Activated naive CD8-positive, alpha-beta T cell treated with anti-CD3 and anti-CD28 coated beads, Interleukin-2, amount 10 ng/mL, durations not matched to agents 7 days and 5 days (primary cell): Measurements from ENCODE around the gene DIS3L. TPM values are rescaled to one million over a fixed set of nuclear protein-coding genes. Genes with fewer than 3 reads are reported as not detected.
"Not testable (repeated sequence)": the region's sequence is repeated elsewhere in the genome, so short reads cannot be mapped to it uniquely, and the experiment has no call there.

Experiments used
- ATAC-seq: fragments of 150-1000 bp; cut with Tn5 transposase; one replicate; pipeline ENCODE4 v1.10.0; 2021; ENCODE audit warnings: low read depth, moderate library complexity
- POLR2A ChIA-PET: fragments of 350-600 bp; sonication (Branson Sonifier 250); formaldehyde crosslinking; loops from one replicate; lab custom pipeline; 2021; ENCODE audit warnings: antibody characterized with exemption; lab: Charles Lee
- DNase-seq: peaks from one replicate; pipeline ENCODE4 v3.0.0; 2021
- H3K27ac Mint-ChIP-seq: one replicate; pipeline ENCODE4 v1.8.0; 2022; ENCODE audit warnings: mild to moderate bottlenecking, mixed read lengths
- H3K27me3 Mint-ChIP-seq: one replicate; pipeline ENCODE4 v1.8.0; 2022; ENCODE audit warnings: mild to moderate bottlenecking, moderate library complexity, mixed read lengths
- H3K36me3 Mint-ChIP-seq: one replicate; pipeline ENCODE4 v1.8.0; 2021; ENCODE audit warnings: mild to moderate bottlenecking, mixed read lengths
- H3K4me1 Mint-ChIP-seq: one replicate; pipeline ENCODE4 v1.8.0; 2021; ENCODE audit warnings: mixed read lengths
- H3K4me3 Mint-ChIP-seq: one replicate; pipeline ENCODE4 v1.8.0; 2022; ENCODE audit warnings: mild to moderate bottlenecking, moderate library complexity, mixed read lengths
- H3K9me3 Mint-ChIP-seq: one replicate; pipeline ENCODE4 v1.8.0; 2021; ENCODE audit warnings: mixed read lengths
- total RNA-seq, 2 experiments: library from RNA; stranded (reverse); gene quantifications; one replicate each; pipeline ENCODE4 v1.2.3, GENCODE V29; 2021

Gene DIS3L
- 10 to 100 TPM; 27.2 to 27.8 TPM for total RNA-seq

DNA sequence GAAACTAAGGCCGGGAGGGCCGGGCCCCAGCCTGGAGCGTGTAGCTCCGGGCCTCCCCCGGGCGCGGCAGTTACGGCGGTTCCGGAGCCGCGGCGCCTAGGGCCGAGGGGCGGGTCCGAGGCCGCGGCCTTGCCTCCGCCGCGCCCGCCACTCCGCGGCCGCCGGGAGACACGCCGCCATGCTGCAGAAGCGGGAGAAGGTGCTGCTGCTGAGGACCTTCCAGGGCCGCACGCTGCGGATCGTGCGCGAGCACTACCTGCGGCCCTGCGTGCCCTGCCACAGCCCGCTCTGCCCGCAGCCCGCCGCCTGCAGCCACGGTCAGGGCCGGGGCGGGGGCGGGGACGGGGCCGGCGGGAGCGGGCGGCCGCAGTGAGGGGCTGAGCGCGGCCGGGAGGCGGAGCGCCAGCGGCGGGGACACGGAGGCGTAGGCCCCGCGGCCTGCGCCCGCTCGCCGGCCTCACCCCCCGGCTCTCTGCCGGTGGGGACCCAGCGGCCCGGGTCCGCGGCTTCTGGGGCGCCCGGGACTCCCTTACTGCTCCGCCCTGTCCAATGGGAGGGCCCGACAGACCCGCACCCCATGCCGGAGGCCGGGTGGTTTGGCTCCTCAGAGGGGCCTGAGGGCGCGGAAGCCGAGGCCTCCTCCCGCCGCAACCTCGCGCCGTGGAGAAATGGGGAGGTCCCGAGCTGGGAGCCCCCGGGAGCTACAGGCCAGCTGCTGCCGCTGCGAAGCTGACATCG lies at the start of gene DIS3L:
TSS of gene DIS3L (plus strand) at position 150 of the 738 bp plus-strand sequence. CDS start at position 179, 29 bp downstream.
- POLR2A ChIA-PET: interaction anchor here (0.6 to 2.0 kb wide), 8 partner anchors 19 to 989 kb away, joined by 3 to 11 read pairs (median 4); partner anchors contain the start of genes MAP2K1, RNU5B-1, RPL4 and SNAPC5
- H3K4me3 Mint-ChIP-seq: peak within 1 kb of the TSS; percentile 78
- peaks cover 32% of the 10 kb centered on the region for H3K4me1 Mint-ChIP-seq
- DNase-seq (peak; percentile 79), ATAC-seq (peak; percentile 77)
- H3K9me3 Mint-ChIP-seq: no peaks in the 10 kb centered on the region
- no peaks in the 10 kb centered on the region for H3K27me3 Mint-ChIP-seq
- H3K27ac Mint-ChIP-seq: peak within 1 kb of the TSS; percentile 85
- peaks cover 2% of the 10 kb centered on the region for H3K36me3 Mint-ChIP-seq

DNA sequence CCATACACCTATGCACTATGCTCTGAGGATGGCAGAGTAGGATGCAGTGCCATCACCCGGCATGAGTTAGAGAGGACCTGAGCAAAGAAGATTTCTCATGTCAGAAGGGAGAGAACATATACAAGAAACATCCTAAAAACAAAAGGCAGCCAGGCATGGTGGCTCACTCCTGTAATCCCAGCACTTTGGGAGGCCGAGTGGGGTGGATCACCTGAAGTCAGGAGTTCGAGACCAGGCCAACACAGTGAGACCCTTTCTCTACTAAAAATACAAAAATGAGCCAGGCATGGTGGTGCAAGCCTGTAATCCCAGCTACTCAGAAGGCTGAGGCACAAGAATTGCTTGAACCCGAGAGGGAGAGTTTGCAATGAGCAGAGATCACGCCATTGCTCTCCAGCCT lies 47.5 kb upstream of the DIS3L start:
- H3K4me3 Mint-ChIP-seq, H3K27ac Mint-ChIP-seq, DNase-seq, H3K36me3 Mint-ChIP-seq, H3K9me3 Mint-ChIP-seq, H3K4me1 Mint-ChIP-seq, POLR2A ChIA-PET, ATAC-seq: not testable (repeated sequence)
- H3K27me3 Mint-ChIP-seq: peaks cover 52% of the 10 kb centered on the region

DNA sequence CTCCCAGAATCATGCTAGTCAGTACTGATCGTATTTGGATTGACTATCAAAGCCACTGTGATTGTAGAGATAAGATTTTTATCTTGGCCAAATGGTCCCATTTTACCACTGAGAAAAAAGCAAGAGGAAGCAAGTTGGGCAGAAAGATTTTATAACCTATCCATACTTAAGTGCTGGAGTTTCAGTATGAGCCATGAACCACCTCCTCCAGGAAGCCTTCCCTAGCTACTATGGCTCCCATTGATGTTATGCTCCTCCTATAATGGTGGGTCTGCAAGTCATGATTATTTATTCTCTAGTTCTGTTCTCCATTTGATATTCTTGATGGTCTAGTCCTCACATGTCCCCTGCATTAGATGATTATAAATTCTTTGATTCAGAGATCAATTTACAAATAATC lies 46.4 kb upstream of the DIS3L start:
- DNase-seq: no peak
- Mint-ChIP-seq H3K4me1 (peaks cover 5% of the 10 kb centered on the region), H3K4me3 (no peak overlapping the region), H3K27ac (no peak overlapping the region), H3K36me3 (no peaks in the 10 kb centered on the region), H3K27me3 (peaks cover 57% of the 10 kb centered on the region), H3K9me3 (no peaks in the 10 kb centered on the region)
- no peak for ATAC-seq
- POLR2A ChIA-PET: no interaction called here

DNA sequence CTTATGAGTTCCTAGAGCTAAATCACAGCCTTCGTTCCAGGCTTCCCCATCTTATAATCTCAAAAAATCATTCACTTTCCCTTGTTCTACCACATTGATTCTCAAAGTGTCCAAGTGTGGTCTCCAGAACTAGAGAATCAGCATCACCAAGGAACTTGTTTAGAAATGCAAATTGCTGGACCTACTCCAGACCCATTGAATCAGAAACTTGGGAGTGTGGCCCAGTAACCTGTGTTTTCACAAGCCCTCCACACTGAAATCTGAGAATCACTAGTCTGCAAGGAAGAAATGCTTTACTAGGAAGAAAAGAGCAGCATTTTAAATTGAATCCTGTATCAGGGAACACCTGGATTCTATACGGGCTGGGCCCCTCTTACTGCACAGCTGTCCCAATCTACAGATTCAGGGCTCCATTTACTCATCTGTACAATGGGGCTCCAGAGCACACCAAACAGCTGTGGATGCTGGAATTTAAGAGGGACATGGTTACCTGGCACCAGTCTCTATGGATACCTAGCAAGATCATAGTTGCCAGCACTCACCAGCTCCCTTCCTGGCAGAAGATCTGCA lies 43.7 kb upstream of the DIS3L start:
- peaks cover 3% of the 10 kb centered on the region for H3K36me3 Mint-ChIP-seq
- H3K27me3 Mint-ChIP-seq: peaks cover 67% of the 10 kb centered on the region
- DNase-seq: no peak
- ATAC-seq: no peak
- H3K9me3 Mint-ChIP-seq: no peaks in the 10 kb centered on the region
- H3K27ac Mint-ChIP-seq: no peak overlapping the region
- H3K4me3 Mint-ChIP-seq: no peak overlapping the region
- H3K4me1 Mint-ChIP-seq: peaks cover 14% of the 10 kb centered on the region
- POLR2A ChIA-PET: no interaction called here

DNA sequence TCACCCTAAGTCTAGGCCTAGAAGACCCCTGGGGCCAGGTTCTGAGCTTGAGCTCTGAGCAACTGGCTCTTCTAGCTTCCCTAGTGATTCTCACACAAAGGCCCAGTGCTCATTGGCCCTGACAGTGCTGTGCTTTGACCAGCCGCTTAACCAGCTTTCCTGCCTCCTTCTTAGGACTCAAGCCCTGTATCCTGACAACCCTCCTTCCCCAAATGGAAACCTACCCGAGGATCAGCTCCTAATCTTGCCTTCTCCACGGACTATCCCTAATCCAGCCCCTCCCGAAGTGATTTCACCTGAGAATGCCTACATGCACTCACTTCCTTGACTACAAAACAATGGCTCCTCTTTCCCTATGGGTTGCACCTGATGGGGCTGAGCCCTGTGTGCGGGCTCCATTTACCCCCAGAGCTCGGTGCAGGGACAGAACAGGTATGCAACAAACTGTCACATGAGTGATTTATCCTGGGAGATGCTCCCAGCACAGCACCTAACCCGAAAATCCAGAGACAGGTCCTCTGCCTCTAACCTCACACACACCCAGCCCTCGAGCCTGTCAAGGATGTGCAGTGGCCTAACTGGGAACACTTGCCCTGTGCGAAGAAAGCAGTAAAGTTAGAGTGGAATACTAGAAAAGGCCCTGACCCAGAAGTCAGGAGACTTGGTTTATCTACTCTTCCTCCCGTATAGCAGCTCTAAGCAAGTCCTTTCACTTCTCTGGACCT lies 42.1 kb upstream of the DIS3L start:
- H3K9me3 Mint-ChIP-seq: no peaks in the 10 kb centered on the region
- peaks cover 3% of the 10 kb centered on the region for H3K36me3 Mint-ChIP-seq
- peaks cover 74% of the 10 kb centered on the region for H3K27me3 Mint-ChIP-seq
- H3K27ac Mint-ChIP-seq: no peak overlapping the region
- H3K4me3 Mint-ChIP-seq: peak overlapping the region; percentile 22
- no peak for ATAC-seq
- DNase-seq: no peak
- H3K4me1 Mint-ChIP-seq: peaks cover 14% of the 10 kb centered on the region
- POLR2A ChIA-PET: interaction anchor here (1.9 kb wide), 1 partner anchor 42 kb away, joined by 5 read pairs; the partner anchor contains the start of gene DIS3L

DNA sequence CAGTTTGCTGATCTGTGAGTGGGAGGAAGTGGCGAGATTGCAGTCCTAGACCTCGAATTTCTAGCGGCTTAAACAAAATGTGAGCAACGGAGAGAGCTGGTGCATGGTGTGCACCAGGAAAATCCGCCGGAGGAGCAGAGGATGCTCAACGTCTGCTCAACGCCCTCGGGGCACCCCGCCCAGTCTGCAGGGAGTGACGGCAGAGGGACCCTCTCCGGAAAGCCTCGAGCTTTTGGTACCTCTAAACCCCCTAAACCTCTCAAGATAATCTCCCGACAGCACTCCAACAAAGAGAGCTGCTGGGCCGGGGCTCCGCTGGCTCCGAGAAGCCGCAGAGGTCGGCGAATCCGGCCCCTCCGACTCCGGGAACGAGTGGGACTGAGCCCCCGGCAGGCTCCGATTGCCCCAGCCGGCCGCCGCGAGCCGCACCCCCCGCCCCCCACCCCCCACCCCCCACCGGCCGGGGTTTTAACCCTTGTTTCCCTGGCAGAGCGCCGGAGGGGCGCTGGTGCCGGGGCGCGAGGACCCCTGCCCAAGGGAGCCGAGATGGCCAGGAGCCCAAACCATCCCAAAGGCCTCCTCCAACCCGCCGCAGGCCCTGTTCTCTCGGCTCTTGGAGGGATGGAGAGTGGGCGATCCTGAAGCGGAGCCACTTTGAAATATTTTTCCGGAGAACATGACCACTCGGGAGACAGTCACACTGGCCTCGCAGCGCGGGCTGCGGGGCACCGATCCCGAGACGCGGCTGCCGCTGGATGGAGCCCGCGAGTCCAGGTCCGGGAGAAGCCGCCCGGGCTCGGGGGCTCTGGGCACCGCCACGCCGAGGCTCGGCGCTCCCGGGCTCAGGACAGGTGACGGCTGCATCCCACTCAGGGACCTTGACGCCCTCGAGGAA lies 41.3 kb upstream of the DIS3L start:
- Mint-ChIP-seq H3K4me1 (peaks cover 14% of the 10 kb centered on the region), H3K36me3 (peaks cover 3% of the 10 kb centered on the region), H3K9me3 (no peaks in the 10 kb centered on the region), H3K27me3 (peaks cover 81% of the 10 kb centered on the region), H3K27ac (no peak overlapping the region), H3K4me3 (peak overlapping the region; percentile 66)
- POLR2A ChIA-PET: interaction anchor here (1.9 kb wide), 1 partner anchor 41 kb away, joined by 5 read pairs; the partner anchor contains the start of gene DIS3L
- ATAC-seq: peak; percentile 51
- peak; percentile 72 for DNase-seq

DNA sequence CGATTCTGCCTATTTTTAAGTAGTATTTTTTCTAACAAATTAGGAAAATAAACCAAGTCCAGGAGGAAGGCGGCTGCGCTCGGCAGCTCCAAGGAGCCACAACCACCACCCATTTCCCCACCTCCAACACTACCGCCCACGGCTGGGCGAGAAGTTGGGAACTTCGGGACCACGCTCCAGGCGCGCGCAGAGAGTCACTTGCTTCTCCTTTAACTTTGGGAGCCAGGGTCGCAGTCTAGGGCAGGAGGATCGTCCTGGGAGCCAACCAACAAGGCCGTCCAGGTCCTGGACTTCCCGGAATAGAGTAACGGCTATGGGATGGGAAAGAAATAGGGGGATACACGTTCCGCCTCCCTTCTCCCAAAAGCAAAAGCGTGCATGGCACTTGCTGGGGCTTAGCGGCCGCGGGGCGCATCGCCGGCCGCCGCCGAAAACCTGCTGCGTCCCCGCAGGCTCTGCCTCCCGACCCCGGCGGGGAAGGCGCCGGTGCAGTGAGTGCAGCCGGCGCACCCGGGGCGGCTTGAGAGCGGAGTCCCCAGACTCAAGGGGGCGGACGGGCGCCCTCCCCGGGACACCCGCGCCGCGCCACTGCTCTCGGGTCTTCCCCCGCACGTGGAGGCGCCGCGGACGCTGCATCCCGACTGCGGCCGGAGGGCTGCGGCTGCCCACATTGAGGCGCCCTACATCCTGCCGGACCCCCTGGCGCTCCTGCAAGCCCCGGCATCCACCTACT lies 40.5 kb upstream of the DIS3L start:
- Mint-ChIP-seq H3K36me3 (peaks cover 3% of the 10 kb centered on the region), H3K4me1 (peaks cover 14% of the 10 kb centered on the region), H3K27me3 (peaks cover 78% of the 10 kb centered on the region), H3K9me3 (no peaks in the 10 kb centered on the region), H3K27ac (no peak overlapping the region), H3K4me3 (peak overlapping the region; percentile 66)
- peak; percentile 56 for DNase-seq
- POLR2A ChIA-PET: no interaction called here
- peak; percentile 31 for ATAC-seq

DNA sequence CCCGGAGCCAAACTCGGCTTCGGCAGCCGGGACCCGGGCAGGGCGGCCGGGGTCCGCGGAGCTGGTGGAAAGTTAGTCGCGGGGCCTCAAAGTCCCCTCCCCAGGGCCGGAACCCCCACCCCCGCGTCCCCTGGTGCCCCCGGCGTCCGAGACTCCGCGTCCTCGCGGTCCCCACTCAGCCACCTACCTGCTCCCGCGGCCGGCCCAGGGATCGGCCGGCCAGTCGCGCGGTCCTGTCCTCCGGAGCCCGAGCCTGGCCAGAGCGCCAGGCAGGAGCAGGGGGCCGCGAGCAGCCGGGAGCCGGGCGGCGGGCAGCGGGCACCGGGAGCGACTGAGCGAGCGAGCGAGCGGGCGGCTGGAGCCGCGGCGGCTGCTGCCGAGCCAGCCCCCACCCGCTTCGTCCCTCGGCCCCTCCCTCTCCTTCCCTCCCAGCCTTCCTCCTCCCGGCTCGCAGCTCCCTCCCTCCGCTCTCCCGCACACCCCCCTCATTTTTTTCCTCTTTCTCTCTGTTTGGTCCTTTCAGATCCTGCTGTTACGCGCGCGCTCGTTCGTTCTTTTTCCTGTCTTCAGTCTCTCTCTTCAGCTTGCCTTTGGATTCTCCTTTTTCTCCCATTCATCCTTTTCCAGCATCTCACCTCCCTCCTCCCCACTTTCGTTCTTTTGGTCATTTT lies 39.8 kb upstream of the DIS3L start, which contains the start of gene MEGF11:
TSS of gene MEGF11 (minus strand) at position 333 of the 671 bp plus-strand sequence. CDS start 125,347 bp downstream, outside the sequence.
- ATAC-seq (no peak), DNase-seq (peak; percentile 40)
- peaks cover 12% of the 10 kb centered on the region for H3K4me1 Mint-ChIP-seq
- peak within 1 kb of the TSS; percentile 31 for H3K27ac Mint-ChIP-seq
- peaks cover 78% of the 10 kb centered on the region for H3K27me3 Mint-ChIP-seq
- H3K4me3 Mint-ChIP-seq: peak within 1 kb of the TSS; percentile 82
- POLR2A ChIA-PET: no interaction called here
- H3K9me3 Mint-ChIP-seq: no peaks in the 10 kb centered on the region
- H3K36me3 Mint-ChIP-seq: peaks cover 3% of the 10 kb centered on the region

DNA sequence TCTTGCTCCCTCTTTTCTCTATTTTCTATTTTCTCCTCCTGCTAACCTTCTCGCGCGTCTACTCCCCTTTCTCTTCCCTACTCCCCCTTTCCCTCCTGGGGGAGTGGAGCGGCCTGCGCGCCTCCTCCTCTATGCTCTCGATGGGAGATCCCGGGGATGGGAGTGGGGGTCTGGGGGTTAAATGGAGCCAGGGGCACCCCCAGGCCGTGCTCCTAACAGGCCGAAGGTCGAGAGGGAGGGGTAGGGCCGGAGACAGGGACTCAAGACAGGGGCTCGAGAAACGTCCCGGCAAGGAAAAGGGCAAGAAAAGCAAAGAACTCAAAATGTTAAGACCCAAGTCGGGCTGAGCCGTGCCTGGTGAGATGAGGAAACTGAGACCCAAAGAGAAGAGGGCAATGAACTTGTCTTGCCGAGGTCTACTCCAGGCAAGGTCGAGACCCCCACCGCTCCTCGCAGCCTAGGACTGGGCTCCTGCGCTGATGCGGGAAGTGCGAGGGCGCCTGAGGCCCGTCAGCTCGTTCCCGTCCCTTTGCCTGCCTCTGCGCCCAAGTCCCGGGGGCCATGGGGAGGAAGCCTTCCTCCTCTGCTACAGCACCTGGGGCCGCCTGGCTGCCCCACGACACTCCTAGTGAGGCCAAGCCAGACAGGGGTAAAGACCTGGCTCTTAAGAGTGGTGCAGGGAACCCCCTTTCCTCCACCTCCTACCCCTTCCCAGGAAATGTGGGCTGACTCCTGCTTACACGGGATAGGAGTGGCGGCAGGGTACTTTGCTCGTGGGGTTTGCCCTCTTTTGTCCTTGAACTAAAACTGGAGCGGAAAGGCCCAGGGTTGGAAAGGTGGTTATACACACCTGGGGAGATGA lies 39.0 kb upstream of the DIS3L start:
- H3K4me1 Mint-ChIP-seq: peaks cover 10% of the 10 kb centered on the region
- no peak for ATAC-seq
- POLR2A ChIA-PET: no interaction called here
- H3K27ac Mint-ChIP-seq: no peak overlapping the region
- peak overlapping the region; percentile 82 for H3K4me3 Mint-ChIP-seq
- no peaks in the 10 kb centered on the region for H3K9me3 Mint-ChIP-seq
- H3K27me3 Mint-ChIP-seq: peaks cover 74% of the 10 kb centered on the region
- peaks cover 3% of the 10 kb centered on the region for H3K36me3 Mint-ChIP-seq
- DNase-seq: peak; percentile 38

DNA sequence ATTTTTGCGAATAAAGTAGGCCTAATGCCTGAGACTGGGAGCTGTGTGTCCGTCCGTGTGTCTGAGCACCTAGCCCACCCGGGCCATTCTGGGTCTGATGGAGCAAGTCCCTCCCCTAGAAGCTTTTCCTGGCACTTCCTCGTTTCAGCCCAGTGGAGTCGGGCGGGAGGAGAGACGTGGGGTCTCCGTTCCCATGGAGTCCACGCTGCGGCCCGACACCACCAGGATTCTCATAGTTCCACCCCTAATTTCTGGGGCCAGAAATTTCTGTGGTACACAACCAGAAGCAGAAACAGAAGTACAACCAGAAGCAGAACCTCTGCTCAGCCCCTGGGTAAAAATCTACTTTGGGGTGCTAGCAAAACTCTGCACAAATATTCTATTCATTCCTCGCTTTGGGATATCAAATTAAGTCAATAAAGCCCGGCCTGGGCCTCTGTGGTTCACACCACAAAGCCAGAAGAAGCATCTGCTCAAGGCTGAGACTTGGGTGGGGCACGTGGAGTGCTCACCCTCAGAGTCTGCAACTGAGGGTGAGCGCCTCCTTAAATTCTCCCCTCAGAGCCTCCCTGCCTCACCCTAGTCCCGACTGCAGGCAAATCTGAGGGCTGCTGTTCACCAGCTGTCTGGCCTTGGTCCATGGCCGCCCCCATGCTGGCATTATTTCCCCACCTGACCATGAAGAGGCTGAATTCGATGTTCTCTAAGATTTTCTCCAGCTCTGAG lies 38.3 kb upstream of the DIS3L start:
- no peak for ATAC-seq
- peaks cover 3% of the 10 kb centered on the region for H3K36me3 Mint-ChIP-seq
- no peaks in the 10 kb centered on the region for H3K9me3 Mint-ChIP-seq
- H3K4me3 Mint-ChIP-seq: no peak overlapping the region
- H3K27ac Mint-ChIP-seq: no peak overlapping the region
- peaks cover 8% of the 10 kb centered on the region for H3K4me1 Mint-ChIP-seq
- H3K27me3 Mint-ChIP-seq: peaks cover 73% of the 10 kb centered on the region
- no peak for DNase-seq
- POLR2A ChIA-PET: no interaction called here

DNA sequence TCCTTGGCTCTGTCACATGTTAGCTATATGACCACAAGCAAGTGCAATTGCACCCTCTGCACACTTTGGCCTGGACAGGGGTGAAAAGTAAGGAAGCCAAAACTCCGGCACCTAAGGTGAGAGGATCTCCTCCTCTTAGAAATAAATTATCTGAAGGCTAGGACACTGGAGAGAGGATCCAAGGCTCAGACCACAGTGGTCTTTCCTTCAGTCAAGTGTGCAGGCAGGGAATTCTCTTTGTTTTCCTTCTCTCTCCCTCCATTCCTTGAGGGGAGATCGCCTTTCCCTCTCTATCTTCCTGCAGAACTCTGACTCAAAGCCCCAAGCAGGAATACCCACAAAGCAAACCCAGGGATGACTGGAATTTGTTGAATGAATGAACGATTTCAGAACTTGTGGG lies 36.7 kb upstream of the DIS3L start:
- H3K4me3 Mint-ChIP-seq: no peak overlapping the region
- POLR2A ChIA-PET: no interaction called here
- H3K27ac Mint-ChIP-seq: no peak overlapping the region
- no peaks in the 10 kb centered on the region for H3K9me3 Mint-ChIP-seq
- DNase-seq (no peak), ATAC-seq (no peak)
- peaks cover 8% of the 10 kb centered on the region for H3K4me1 Mint-ChIP-seq
- peaks cover 3% of the 10 kb centered on the region for H3K36me3 Mint-ChIP-seq
- H3K27me3 Mint-ChIP-seq: peaks cover 63% of the 10 kb centered on the region
